ENCODE measurements around the gene PSMD14.

The PSMD14 gene

GRCh38 chr2:161430386-161430785, 122.2 kb downstream of the PSMD14 start:
- in situ Hi-C loops (cut with MboI; ENCODE audit: low pct_unique_long_range_greater_than_20kb, low sequenced_read_pairs, unreplicated experiment): no loop called here
- no peak for TF ChIP-seq CTCF (IDR thresholded peaks at IDR 0.05; ENCODE audit: extremely low read depth, insufficient read depth, missing control alignments)
- no peak for DNase-seq (ENCODE audit: low spot score)

GRCh38 chr2:161432107-161432506, 123.9 kb downstream of the PSMD14 start:
- no peak for TF ChIP-seq CTCF (IDR thresholded peaks at IDR 0.05; ENCODE audit: extremely low read depth, insufficient read depth, missing control alignments)
- no peak for DNase-seq (ENCODE audit: low spot score)
- in situ Hi-C loops (cut with MboI; ENCODE audit: low pct_unique_long_range_greater_than_20kb, low sequenced_read_pairs, unreplicated experiment): no loop called here

GRCh38 chr2:161434118-161434517, 125.9 kb downstream of the PSMD14 start:
- no peak for DNase-seq (ENCODE audit: low spot score)
- in situ Hi-C loops (cut with MboI; ENCODE audit: low pct_unique_long_range_greater_than_20kb, low sequenced_read_pairs, unreplicated experiment): no loop called here
- TF ChIP-seq CTCF (IDR thresholded peaks at IDR 0.05; ENCODE audit: extremely low read depth, insufficient read depth, missing control alignments): no peak

- in situ Hi-C loops (cut with MboI; ENCODE audit: low pct_unique_long_range_greater_than_20kb, low sequenced_read_pairs, unreplicated experiment): no loop called here
- TF ChIP-seq CTCF (IDR thresholded peaks at IDR 0.05; ENCODE audit: extremely low read depth, insufficient read depth, missing control alignments): no peak
- no peak for DNase-seq (ENCODE audit: low spot score)
Observed at GRCh38 chr2:161436411-161436810, 128.2 kb downstream of the PSMD14 start.

GRCh38 chr2:161438598-161438997, 130.4 kb downstream of the PSMD14 start:
- no peak for DNase-seq (ENCODE audit: low spot score)
- in situ Hi-C loops (cut with MboI; ENCODE audit: low pct_unique_long_range_greater_than_20kb, low sequenced_read_pairs, unreplicated experiment): no loop called here

GRCh38 chr2:161445097-161445496, 136.9 kb downstream of the PSMD14 start:
- TF ChIP-seq CTCF (IDR thresholded peaks at IDR 0.05; ENCODE audit: extremely low read depth, insufficient read depth, missing control alignments): no peak
- in situ Hi-C loops (cut with MboI; ENCODE audit: low pct_unique_long_range_greater_than_20kb, low sequenced_read_pairs, unreplicated experiment): no loop called here

More at GRCh38 chr2:161438598-161438997, 130.4 kb downstream of the PSMD14 start:
- no peak for TF ChIP-seq CTCF (IDR thresholded peaks at IDR 0.05; ENCODE audit: extremely low read depth, insufficient read depth, missing control alignments)

GRCh38 chr2:161448431-161448830, 140.2 kb downstream of the PSMD14 start:
- in situ Hi-C loops (cut with MboI; ENCODE audit: low pct_unique_long_range_greater_than_20kb, low sequenced_read_pairs, unreplicated experiment): no loop called here
- no peak for DNase-seq (ENCODE audit: low spot score)
- no peak for TF ChIP-seq CTCF (IDR thresholded peaks at IDR 0.05; ENCODE audit: extremely low read depth, insufficient read depth, missing control alignments)

More at GRCh38 chr2:161445097-161445496, 136.9 kb downstream of the PSMD14 start:
- DNase-seq (ENCODE audit: low spot score): no peak
